NCI-H510A (cell line): ENCODE measurements around the gene CARNS1.
A peak's percentile ranks its signal among the peaks of the same experiment; 100 is the strongest.
"Not testable (repeated sequence)": the region's sequence is repeated elsewhere in the genome, so short reads cannot be mapped to it uniquely, and the experiment has no call there.

ENCODE experiments used
- DNase-seq: peaks from one replicate; lab custom pipeline; 2025; lab: John Stamatoyannopoulos, UW

CARNS1 gene

DNA sequence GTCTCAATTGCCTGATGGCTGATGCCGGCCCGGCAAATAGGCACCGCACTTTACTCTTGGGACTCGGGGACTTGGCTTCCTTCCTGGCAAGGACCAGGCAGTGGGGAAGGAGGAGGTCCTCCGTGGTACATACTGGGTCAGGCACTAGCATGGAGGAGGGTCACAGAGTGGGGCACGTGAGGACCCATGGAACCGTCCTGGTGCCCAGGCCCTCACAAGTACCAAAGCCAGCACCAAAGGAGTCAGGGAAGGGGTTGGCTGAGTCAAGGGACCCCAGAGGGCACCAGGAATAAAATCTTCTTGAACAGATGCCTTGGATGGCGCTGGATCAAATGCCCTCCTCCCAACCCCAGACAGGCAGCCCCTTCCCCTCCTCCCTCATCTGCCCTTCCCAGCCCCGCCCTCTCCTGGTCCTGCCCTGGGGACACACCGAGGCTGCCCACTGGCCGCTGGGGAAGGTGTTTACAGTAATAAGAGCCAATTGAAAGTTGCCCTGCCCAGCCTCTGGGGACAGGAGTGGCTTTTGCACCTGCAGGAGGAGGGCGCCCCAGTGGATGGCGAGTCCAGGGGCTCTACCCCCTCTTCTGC lies 5.6 kb upstream of the CARNS1 start:
- DNase-seq, result peak; percentile 95

GRCh38 chr11:67410369-67410831 lies 5.1 kb upstream of the CARNS1 start:
- no peak for DNase-seq

DNA sequence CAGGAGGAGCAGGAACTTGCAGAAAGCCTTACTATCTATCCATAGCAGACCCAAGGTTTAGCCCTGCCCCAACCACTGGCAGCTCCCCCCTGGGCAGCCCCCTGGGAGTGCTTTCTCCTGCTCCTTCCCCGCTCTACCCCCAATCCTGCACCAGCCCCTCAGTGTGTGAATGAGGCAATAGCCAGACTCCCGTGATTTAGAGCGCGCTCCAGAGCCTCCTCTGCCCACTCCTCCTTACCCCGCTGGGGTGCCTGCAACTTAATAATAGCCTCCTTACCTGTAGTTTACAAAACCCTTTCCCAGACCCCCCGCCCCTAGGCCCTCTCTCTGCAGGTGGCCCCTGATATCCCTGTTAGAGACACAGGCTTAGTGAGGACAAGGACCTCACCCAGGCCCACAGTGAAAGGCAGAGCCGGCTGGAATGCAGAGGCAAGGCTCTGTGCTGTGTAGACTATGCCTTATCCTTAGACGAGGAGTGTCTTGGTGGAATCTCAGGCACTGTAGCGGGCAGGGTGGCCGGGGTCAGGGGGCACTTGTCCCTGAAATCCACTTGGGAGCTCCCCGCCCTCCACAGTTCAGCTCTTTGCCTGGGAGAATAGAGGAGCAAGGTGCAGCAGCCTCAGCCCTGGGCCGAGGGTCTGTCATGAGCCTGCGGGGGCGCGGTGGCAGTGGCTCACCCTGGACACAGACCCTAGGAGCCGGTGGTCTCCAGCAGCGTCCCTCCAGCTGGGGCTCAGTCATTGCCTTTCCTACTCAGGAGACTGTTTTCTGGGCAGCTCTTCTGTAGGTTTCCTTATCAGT lies 4.3 kb upstream of the CARNS1 start:
- no peak for DNase-seq

- no peak for DNase-seq
Observed at GRCh38 chr11:67411785-67412152, 3.7 kb upstream of the CARNS1 start.

DNA sequence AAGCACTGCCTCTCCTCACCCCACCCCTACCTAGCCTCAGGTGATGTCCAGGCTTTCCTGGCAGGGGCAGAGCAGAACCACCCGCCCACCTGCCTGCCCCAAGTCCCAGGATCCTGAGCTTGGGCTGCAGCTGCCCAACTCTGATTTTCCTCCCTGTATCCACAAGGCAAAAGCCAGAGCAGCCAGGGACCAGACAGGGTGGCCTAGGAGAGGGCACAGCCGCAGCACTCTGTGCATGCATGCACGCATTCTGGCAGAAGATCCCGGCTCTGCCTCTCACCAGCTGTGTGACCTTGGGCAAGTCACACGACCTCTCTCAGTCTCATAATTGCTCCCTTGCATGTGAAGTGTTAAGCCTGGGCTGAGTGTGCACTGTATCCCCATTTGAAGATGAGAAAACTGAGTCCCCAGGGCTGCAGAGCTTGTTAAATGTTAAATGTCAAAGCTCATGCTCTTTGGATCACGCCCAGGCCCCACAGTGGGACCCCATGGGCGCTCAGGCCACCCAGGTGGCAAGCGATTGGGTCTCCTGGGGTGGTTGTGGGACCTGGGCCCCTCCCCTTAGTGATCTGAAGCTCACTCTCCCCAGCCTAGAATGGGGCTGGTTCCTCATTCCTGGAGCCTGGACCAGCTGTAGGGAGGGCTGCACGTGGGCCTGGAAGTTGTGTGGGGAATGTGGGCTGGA lies 2.8 kb upstream of the CARNS1 start:
- DNase-seq, result no peak

DNA sequence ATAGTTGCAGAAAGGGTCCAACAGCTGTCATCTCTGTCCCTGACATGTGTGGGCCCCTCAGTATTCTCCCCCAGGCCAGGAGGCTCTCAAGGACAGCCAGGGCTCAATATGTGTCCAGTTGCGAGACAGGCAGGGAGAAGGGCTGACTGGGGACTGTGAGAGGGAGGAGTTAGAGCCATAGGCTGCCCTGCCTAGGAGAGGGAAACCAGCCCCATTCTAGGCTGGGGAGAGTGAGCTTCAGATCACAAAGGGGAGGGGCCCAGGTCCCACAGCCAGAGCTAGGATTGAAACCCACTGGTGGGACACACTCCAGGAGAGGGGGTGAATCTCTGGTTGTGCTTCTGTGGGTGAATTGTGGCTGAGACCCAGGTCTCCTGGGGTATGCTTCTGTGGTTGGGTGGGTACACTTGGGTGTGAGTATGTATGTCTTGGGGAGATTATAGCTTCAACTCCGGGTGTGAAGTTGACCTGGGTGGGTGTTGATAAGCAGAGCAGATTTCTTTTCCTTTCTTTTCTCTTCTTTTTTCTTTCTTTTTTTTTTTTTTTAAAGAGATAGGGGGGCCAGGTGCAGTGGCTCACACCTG lies 2.1 kb upstream of the CARNS1 start:
- no peak for DNase-seq

DNA sequence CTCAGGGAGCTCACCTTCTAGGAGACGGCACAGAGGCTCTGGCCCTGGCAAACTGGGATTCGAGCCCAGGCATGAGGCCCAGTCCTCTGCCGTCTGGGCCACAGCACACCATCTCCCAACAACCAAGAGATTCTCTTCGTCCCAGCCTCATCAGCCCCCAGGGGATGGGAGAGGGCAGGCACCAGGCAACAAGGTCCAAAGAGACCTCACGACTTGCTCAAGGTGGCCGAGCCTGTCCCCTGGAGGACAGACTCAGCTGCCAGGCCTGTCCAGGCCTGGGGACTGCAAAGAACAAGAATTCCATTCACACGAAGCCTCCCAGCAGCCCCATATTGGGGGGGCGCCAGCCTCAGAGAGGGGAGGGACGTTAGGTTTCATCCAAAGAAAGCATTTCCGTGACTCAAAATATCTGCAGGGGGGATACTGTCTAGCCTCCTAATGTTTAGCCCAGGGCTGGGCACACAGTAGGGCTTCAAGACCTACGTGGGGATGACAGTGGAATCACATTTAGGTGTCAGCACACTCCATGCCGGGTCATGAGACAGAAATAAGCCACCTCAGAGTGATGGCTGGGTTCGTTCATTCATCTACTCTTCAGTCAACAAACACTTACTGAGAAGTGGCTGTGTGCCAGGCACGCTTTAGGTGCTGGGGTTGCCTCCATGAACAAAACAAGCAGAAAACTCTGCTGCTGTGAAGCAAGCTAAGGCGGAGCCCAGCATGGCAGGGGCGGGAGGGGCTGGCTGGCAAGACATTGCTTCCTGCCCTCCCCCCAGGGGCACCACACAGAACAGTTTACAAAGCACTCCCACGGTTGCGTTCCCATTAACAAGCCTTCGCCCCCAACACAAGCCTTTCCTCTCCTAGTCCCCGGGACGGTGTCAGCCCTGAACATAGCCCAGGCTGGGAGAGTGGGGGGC lies 1.2 kb downstream of the CARNS1 start:
- peak; percentile 79 for DNase-seq

GRCh38 chr11:67417425-67417824 lies 1.9 kb downstream of the CARNS1 start:
- DNase-seq, result no peak

DNA sequence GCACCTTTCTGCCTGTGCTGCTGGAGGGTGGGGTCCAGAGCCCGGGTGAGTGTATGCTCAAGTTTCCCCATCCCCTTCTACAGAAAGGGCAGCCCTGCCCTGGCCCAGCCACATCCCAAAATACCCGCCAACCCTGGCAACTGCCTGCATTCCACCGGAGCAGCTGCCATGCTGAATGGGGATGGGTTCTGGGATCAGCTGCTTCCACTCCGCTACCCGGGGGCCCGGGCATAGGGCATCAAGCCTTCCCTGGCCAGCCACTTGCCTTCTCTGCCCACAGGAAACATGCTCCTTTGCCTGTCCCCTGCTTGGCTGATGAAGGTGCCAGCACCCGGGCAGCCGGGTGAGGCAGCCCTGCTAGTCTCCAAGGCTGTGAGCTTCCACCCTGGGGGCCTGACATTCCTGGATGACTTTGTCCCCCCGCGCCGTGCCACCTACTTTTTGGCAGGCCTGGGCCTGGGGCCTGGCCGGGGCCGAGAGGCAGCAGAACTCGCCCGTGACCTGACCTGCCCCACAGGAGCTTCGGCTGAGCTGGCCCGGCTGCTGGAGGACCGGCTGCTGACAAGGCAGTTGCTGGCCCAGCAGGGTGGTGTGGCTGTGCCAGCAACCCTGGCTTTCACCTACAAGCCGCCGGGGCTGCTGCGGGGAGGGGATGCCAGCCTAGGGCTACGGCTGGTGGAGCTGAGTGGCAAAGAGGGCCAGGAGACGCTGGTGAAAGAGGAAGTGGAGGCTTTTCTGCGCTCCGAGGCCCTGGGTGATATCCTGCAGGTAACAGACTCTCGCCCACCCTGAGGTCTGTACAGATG lies 3.2 kb downstream of the CARNS1 start:
- DNase-seq, result no peak

- DNase-seq, result no peak
Observed at GRCh38 chr11:67419325-67420049, 4.0 kb downstream of the CARNS1 start.

- DNase-seq, result no peak
Observed at GRCh38 chr11:67420147-67420645, 4.7 kb downstream of the CARNS1 start.

DNA sequence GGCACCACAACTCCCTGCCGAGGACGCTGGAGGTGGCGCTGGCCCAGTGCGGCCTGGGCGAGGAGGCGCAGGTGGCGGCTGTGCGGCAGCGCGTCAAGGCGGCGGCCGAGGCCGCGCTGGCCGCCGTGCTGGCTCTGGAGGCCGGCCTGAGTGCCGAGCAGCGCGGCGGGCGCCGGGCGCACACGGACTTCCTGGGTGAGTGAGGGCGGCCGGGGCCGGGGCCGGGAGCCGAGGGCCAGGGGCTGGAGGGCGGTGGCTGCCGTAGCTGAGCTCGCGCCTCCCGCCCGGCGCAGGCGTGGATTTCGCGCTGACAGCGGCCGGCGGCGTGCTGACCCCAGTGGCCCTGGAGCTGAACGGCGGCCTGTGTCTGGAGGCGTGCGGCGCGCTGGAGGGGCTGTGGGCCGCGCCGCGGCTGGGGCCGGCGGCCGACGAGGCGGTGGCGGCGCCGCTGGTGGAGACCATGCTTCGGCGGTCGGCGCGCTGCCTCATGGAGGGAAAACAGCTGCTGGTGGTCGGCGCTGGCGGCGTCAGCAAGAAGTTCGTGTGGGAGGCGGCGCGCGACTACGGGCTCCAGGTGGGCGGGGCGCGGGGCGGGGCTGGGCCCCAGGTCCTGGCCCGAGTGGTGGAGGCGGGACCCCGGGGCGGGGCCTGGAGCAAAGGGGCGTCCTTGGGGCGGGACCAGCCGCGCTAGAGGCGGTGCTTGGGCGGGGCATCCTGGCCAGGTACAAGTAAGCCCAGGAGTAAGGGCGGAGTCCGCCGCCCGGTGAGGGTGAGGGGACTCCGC lies 5.4 kb downstream of the CARNS1 start:
- peak; percentile 89 for DNase-seq

DNA sequence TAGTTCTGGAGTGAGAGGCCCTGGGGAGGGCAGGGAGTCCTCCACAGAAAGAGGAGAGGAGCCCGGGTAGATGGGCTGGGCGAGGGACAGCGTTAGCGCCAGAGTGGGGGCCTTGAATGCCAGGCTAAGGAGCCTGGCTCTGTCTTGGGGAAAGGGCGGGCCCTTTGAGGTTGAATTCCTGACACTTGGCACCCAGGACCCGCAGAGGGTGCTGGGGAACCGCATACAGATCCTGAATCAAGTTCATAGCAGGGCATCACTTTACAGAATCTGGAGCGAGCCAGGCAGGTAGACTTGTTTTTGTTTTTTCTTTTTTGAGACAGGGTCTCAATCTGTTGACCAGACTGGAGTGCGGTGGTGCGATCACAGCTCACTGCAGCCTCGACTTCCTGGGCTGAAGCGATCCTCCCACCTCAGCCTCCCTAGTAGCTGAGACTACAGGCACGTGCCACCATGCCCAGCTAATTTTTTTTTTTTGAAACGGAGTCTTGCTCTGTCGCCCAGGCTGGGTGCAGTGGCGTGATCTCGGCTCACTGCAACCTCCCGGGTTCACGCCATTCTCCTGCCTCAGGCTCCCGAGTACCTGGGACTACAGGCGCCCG lies 6.1 kb downstream of the CARNS1 start:
- no peak for DNase-seq

- DNase-seq, result no peak
Observed at GRCh38 chr11:67422891-67423290, 7.4 kb downstream of the CARNS1 start.

DNA sequence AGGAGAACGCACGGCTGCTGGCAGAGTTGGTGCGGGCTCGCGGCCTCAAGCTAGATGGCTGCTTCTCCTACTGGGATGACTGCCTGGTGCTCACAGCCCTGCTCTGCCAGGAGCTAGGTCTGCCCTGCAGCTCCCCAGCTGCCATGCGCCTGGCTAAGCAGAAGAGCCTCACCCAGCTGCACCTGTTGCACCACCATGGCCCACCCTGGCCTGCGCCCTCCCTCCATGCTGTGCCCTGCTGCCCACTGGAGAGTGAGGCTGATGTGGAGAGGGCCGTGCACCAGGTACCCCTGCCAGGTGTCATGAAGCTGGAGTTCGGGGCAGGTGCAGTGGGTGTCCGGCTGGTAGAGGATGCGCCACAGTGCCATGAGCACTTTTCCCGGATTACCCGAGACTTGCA lies 8.0 kb downstream of the CARNS1 start:
- DNase-seq, result no peak

GRCh38 chr11:67423891-67424613 lies 8.6 kb downstream of the CARNS1 start:
- no peak for DNase-seq

DNA sequence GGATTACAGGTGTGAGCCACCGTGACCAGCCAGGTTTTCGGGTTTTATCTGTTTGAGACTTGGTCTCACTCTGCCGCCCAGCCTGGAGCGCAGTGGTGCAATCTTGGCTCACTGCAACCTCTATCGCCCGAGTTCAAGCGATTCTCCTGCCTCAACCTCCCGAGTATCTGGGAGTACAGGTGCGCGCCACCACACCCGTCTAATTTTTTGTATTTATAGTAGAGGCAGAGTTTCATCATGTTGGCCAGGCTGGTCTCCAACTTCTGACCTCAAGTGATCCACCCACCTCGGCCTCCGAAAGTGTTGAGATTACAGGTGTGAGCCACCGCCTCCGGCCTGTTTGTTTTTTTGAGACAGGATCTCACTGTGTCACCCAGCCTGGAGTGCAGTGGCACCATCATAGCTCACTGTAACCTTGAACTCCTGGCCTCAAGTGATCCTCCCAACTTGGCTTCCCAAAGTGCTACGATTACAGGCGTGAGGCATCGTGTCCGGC lies 11.9 kb downstream of the CARNS1 start:
- not testable (repeated sequence) for DNase-seq
